GM21423 (cell line): ENCODE results near the gene HRH3.

ENCODE experiments used
- ATAC-seq: cut with Tn5 transposase; IDR thresholded peaks from one replicate; pipeline ENCODE4 v1.9.1; 2021; ENCODE audit warnings: mild to moderate bottlenecking, moderate library complexity; ENCODE audit not compliant: unreplicated experiment

HRH3 gene

DNA sequence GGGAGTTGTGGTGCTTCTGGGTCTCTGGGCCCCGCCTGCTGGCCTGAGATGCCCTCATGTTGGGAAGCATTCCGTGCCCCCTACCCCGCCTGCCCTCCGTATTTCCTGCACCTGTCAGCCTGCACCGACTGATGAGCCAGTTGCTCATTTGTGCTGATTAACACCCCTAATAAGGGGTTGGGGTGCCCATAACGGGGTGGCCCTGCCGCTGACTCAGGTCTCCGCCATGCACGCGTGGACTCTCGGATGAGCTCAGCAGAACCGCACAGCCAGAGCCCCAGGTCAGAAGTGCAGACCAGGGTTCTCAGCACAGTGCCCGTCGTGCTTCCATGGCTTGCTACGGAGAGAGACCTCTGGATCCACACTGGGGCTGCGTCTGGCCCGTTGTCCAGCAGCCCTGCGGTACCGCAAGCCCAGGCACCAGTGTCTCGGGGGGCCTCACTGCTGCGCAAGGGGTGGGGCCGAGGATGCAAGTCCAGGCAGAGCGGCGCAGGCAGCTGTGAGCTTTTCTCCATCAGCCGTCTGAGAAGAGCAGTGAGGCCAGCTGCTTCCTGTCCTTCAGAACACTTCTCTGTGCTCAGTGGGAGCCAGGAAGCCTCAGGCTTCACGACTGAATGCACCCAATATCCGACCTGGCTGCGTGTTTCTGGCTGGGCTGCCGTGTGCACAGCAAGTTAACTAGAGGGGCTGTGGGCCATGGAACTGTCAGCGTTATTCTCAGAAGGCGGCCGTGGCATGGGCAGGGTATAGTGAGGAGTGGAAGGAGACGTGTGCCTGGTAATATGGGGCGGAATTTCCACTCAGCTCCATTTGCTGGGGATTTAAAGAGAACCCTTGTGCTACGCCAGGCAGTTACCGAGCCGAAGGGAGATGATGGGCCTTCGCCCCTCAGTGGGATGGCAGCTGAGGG, 18.6 kb downstream of the HRH3 start:
- peak; percentile 76 for ATAC-seq

DNA sequence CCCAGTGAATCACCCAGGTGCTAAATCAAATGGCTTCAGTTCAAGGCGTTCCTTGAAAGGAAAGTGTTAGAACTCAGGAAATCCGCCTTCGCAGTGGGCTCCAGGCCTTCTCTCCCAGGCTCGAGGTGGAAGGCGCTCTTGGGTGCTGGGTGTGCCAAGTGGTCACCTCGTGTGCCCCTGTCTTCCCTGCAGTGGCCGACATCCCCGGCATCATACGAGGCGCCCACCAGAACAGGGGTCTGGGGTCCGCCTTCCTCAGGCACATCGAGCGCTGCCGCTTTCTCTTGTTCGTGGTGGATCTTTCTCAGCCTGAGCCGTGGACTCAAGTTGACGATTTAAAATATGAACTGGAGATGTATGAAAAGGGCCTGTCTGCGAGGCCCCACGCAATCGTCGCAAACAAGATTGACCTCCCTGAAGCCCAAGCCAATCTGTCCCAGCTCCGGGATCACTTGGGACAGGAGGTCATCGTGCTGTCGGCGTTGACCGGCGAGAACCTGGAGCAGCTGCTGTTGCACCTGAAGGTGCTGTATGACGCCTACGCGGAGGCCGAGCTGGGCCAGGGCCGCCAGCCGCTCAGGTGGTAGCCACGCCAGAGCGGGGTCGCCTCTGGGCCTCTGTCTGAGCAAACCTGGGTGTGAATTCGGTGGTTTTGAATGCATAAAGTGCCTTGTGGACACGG, 19.4 kb downstream of the HRH3 start:
- no peak for ATAC-seq

DNA sequence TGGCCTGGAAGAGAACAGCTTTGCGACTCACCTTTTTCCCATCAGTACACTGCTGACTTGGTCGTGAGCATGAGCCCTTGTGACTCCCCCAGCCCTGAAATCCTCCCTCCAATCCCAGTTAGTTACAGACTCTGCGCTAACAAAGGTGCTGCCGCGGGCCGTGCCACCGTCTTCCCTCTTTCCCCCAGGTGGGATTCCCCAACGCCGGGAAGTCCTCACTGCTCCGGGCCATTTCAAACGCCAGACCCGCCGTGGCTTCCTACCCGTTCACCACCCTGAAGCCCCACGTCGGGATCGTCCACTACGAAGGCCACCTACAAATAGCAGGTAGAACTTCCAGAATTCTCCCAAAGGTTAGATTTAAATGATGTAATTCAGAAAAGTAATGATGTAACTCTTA, 21.1 kb downstream of the HRH3 start:
- ATAC-seq = no peak

DNA sequence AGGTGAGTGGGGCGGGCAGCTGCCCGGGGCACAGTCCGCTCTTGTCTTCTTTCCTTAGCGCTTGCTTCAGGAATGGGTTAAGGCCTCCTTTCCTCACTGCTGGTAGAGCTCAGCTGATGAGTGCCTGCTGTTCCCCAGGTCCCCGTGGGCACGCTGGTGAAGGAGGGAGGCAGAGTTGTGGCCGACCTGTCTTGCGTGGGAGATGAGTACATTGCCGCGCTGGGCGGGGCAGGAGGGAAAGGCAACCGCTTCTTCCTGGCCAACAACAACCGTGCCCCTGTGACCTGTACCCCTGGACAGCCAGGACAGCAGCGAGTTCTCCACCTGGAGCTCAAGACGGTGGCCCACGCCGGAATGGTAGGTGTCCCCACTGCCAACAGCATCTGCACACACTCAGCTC, 21.6 kb downstream of the HRH3 start:
- no peak for ATAC-seq

DNA sequence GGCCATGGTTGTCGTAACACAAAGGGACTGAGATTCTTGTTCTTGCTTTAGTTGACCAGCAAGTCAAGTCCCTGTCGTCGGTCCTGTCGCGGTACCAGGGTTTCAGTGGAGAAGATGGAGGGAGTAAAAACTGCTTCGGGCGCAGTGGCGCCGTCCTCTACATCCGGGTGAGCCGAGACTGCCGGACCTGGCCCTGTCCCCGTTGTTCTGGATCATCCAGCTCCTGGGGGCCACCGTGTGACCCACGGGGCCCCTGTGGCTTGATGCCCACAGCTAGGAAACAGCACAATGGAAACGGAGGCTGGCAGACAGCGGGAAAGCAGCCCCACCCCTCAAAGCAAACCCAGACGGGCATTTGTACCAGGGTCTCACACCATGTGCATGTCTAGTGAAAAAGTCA, 22.3 kb downstream of the HRH3 start:
- ATAC-seq = no peak

DNA sequence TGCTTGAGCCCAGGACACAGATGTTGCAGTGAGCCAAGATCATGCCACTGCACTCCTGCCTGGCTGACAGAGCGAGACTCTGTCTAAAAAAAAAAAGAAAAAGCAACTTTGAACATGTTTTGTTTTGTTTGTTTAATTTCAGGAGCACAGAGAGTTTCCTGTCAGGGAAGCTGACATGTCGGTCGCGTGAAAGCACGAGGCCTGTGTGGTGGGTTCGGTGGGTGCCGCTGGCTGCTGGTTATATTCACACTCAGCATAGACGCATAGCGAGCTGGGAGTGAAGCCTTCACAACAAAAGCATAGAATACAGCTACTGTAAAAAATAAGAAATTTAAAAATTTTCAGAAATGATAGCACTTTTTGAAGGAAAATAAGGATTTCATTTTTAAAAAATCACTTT, 22.8 kb downstream of the HRH3 start:
- no peak for ATAC-seq

DNA sequence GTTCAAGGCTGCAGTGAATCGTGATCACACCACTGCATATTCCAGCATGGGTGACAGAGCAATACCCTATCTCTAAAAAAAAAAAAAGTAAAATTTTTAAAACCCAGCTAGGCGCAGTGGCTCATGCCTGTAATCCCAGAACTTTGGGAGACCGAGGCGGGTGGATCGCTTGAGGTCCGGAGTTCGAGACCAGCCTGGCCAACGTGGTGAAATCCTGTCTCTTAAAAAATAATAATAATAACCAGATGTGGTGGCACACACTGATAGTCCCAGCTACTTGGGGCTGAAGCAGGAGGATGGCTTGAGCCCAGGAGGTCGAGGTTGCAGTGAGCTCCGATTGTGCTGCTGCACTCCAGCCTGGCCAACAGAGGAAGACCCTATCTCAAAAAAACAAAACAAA, 23.8 kb downstream of the HRH3 start:
- ATAC-seq = no peak

DNA sequence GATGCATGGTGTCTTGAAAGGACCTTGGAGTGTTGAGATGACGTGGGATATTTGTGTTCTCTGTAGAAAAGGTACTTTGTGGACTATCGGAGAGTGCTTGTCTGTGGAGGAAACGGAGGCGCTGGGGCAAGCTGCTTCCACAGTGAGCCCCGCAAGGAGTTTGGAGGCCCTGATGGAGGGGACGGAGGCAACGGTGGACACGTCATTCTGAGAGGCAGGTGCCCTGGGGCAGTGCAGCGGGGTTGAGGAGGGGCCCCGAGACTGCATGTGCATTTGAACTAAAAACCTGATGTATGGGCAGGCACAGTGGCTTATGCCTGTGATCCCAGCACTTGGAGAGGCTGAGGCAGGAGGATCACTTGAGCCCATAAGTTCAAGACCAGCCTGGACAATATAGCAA, 24.3 kb downstream of the HRH3 start:
- no peak for ATAC-seq

DNA sequence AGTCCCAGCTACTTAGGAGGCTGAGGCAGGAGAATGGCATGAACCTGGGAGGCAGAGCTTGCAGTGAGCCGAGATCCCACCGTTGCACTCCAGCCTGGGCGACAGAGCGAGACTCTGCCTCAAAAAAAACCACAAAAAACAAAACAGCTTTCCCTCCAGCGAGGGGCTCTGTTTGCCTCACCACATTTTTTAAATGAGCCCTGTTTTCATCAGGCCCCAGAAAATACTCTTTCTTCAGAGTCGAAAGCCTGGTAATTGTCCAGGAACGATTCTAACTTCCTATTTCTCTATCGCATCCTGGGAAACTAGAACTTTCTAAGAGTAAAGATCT, 25.0 kb downstream of the HRH3 start:
- ATAC-seq = no peak

DNA sequence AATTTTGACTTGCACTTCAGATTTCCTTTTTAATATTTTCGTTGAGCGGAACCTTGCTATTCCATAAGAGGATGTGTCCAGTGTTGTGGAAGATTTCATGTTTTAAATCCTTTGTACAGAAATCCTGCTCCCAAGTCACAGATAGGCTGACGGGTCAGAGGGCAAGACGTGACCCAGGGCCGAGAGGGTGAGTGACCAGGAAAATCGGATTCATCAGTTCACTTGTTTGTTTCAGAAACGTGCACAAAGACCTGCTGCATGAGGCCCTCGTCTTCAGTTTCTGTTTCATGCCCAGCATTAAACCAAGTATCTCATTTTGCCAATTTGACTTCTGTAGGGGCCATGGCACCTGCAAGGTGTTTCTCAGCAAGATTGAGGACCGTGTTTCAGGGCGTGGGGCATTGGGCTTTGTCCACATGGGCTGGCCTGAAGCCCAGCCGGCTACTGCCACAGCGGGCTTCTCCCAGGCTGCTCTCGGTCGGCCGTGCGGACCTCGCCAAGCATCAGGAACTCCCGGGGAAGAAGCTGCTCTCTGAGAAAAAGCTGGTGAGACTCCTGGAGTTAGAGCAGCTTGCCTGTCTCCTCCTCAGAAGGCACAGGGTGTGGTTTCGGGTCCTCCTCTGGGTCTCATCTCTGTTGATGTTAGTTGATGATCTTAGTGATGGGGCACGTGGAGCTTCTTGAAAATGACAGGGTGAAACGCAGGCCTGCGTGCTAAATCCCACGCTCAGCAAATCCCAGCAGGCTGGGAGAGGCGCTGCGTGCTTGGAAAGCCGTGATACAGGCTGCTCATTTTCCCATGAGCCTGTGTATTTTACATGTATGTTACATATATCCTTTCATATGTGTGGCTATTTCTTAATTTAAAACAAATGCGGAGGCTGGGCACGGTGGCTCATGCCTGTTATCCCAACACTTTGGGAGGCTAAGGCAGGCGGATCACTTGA, 26.7 kb downstream of the HRH3 start:
- ATAC-seq = no peak

DNA sequence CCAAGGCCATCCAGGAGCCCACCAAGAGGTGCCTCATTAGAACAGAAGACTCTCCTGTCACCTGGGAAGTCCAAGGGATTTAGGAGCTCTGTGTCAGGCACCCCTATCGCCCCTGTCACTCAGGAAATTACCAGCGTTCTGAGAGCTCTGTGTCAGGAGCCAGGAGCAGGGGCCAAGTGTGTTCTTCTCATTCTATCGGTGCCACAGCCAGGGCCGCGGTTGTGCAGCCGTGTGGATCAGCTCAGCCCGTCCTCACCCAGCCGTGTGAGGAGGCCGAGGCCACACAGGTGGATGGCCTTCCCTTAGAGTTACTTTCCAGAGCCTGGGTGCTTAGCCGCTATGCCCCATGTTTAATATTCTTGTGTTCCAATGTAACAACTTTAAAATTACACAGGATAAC, 27.4 kb downstream of the HRH3 start:
- ATAC-seq = no peak

DNA sequence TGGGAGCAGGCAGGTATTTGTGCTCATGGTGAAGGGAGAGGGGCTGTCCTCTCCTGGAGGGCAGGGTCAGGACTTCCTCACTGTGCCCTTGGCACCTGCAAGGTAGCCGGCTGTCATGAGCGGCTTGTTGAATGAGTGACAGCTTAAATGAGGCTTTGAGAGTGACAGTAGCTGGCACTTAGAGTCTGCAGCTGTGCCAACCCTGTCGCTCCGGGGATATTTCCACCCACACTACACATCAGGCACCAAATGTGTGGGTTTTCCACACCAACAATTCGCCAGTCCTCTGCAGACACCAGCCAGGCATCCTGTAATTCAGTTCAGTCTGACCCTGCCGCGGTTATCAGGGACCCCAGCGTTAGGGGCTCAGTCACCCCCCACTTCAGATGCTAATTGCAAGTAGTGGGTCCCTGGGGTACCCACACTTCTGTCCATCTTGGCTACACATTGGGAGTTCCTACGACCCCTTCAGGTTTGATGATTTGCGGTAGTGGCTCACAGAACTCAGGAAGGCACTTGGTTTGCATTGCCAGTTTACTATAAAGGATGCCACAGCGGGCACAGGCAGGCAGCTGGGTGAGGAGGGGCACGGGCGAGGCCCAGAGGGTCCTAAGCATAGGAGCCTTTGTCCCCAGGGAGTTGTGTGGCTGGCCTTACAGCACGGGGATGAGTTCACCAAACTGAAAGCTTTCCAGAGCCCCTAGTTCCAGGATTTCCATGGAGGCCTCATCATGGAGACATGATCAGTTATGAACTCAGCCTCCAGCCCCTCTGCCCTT, 28.1 kb downstream of the HRH3 start:
- ATAC-seq = no peak

DNA sequence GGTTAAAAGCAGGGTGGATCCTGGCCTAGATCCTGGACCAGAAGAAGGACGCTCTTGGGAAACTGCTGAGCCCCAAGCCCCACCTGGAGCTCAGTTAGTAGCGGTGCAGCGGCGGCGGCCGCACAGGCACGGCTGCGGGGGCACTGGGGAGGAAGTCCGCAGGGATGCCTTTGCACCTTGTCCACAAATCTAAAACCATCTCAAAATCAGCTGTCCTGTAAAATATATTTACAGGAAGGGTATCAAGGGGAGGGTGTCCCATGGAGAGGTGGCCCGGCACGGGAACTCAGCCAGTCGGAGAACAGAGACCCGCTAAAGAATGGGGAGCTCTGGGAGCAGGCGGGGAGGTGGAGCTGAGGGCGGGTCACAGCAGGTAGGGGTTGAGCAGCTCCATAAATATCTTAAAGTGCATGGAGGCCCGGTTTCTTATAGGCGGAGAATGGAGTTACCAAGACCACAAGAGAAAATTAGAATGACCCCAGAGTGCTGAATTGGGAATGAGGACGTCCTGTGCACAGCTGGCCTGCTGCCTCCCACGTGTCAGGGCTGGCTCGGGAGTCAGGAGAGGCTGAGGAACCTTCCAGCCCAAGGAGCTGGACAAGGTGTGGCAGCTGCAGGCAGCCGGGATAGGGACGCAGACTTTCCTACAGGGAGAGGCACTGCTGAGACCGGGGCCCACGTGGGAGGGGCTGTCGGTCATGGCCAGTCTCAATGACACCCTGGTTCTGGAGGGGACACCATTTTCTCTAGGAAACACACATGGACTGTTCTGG, 29.3 kb downstream of the HRH3 start:
- ATAC-seq = no peak

DNA sequence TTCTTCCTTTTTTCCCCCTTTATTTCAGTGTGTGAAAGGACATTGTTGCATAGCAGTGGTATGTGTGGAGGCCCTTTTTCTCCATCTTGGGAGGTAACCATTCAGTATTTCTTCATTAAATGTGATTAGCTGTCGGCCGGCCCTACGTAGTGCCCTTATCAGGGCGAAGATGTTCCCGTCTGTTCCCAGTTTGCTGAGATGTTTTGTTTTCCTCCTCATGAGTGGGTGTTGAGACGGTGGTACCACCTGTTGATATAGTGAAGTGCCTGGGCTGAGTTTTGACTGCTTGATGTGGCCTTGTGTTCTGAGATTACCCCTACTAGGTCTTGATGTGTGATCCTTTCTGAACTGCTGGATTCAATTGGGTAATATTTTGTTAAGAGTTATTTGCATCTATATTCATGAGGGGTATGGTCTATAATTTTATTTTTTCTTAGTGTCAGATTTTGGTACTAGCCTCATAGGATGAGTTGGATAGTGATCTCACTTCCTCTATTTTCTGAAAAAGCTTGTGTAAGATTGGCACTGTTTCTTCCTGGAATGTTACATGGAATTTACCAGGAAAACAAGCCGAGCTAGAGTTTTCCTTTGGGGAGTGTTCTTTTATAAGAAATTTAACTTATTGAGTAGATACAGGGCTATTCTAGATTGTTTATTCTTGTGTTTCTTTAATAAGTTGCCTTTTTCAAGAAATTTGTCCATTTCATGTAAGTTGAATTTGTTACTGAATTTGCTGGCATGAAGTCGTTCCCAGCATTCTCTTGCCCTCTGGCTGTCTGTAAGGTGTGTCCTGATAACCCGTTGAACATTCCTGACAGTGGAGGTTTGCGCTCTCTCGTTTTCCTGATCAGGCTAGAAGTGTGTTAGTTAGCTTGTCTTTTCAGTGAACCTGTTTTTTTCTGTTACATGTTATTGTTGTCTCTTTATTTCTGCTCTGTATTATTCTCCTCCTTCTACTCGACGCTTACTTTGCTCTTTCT, 32.9 kb downstream of the HRH3 start:
- no peak for ATAC-seq

DNA sequence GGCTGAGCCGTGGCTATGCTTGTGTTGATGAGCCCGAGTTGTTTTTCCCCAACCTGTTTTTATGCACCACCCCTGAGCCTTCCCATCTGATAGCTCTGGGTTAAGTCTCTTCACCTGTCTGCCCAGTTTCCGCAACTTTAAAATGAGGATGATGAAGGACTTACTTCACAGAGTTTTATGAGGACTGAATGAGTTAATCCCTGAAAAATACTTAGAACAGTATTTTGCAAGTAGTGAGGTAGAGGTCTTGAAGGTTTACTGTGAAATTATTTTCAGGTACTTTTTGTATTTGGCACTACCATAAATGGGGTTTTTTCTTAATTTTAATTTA, 34.0 kb downstream of the HRH3 start:
- no peak for ATAC-seq

DNA sequence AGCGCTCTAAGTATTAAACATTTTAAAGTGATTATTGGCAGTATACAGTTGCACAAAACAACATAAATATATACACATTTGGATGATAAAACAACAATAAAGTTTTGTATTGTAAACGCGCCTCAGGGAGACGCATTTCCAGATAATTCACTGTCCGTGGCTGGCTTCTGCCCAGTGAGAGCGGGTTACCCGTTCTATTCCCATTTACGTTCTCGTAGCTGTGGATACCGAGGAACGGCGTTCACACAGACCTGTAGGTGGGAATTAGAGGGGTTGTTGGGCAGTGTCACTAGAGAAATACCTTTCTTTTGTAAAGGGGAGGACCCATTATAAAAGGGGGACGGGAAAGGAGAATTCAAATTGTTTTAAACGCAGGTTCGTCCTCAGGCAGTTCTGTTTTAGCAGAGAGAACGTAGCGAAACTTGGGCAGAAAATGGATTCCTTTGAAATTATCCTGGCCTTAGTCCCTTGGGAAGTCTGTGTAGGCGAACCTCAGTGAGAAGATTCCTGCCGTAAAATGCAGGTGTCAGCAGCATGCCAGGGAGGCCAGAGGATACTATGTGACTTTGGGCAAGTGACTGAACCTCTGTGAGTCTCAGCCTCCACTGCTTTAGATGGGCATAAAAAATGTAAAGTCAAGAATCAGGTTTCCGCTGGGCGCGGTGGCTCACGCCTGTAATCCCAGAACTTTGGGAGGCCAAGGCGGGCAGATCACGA, 36.5 kb downstream of the HRH3 start:
- ATAC-seq = no peak

DNA sequence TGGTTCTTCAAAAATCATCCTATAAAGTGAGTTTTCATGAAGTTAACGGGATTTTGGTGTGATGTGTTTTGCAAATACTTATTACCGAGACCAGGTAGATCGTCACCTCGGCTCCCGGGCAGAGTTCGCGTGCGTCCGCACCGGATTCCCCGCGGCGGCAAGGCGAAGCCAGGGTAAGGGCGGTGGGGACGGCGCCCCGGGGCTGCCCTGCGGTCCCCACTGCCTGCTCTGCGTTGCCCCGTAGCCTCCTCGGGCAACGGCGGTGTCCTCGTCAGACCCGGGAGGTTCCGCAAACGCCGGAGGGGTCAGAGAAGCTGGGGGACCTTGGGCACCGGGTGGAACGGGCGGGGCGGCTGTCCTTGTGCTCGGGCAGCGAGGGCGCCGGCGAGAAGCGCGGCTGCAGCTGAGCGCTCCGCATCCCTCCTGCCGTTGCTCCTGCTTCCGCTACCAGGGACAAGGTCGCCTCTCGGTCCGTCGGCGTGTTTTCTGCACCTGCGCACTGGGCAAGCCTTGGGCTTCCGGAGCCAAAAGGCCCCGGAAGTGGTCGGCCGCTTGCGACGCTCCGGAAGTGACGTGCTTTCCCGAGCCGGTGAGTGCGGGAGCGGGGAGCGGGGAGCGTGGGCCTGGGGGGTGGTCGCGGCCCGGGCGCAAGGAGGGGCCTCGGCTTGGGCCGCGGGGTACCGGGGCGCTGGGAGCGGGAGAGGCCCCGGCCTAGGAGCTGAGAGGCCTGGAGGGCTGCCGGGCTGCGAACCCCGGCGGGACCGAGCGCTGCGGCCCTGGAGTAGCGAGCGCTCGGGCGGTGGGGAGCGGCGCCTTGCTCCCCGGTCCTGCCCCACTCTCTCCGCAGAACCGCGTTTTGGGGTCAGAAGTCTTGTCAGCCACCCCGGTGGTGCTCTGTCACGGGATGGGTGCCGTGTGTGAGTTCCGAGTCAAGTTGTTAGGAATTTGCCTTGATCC, 37.3 kb downstream of the HRH3 start, which contains the start of gene MTG2:
TSS of gene MTG2 (plus strand) at position 560 of the 957 bp plus-strand sequence. CDS start 10,393 bp downstream, outside the sequence.
- peak; percentile 92 for ATAC-seq
